ENCODE results near the gene UBR3. TPM values are rescaled to one million over a fixed set of nuclear protein-coding genes. Genes with fewer than 3 reads are reported as not detected.

UBR3 gene
- total RNA-seq, 2 donors from 2014 or later: 30.1 to 38.4 TPM

DNA sequence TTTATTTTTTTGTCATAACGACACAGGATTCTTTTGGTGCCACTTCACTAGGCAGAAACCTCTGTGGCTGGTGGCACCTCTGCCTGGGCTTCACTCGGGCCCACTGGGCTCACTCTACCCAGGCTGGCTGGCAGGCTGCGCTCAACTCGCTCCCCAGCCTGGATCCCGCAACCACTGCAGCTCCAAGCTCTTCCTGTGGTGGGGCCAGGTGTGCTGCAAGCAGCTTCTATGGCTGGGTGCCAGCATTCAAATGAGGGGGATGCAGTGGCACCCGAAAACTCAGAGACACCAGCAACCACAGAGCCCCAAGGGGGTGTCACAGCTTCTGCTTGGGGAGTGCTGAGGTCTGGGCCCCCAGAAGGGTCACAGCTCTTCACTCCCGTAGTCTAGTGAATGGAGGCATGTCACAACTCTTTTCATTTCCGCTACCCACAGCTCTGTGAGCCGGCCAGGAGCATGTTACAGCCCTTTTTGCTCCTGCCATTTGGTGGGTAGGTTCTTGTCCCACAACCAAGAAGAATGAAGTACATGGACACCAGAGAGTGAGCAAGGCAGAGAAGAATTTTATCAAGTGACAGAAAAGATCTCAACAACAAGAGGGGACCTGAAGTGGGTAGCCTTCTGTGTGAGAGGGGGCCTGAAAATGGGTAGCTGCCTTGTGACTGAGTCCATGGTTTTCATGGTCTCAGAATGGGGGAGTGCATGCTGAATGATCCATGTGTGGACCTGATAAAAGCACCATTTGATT is 170.1 kb downstream of the UBR3 start:
- H3K9me3 ChIP-seq: no peaks in the 10 kb centered on the region
- TF ChIP-seq, protein P1, sequence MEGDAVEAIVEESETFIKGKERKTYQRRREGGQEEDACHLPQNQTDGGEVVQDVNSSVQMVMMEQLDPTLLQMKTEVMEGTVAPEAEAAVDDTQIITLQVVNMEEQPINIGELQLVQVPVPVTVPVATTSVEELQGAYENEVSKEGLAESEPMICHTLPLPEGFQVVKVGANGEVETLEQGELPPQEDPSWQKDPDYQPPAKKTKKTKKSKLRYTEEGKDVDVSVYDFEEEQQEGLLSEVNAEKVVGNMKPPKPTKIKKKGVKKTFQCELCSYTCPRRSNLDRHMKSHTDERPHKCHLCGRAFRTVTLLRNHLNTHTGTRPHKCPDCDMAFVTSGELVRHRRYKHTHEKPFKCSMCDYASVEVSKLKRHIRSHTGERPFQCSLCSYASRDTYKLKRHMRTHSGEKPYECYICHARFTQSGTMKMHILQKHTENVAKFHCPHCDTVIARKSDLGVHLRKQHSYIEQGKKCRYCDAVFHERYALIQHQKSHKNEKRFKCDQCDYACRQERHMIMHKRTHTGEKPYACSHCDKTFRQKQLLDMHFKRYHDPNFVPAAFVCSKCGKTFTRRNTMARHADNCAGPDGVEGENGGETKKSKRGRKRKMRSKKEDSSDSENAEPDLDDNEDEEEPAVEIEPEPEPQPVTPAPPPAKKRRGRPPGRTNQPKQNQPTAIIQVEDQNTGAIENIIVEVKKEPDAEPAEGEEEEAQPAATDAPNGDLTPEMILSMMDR (IDR thresholded peaks at IDR 0.05): no peak
- DNase-seq: no peak
- H3K9ac ChIP-seq (ENCODE audit: low read depth in 2 of 2, low read length in 2 of 2): no peak overlapping the region
- no peak overlapping the region for H3K4me3 ChIP-seq
- no peak overlapping the region for H3K27ac ChIP-seq
- H3K36me3 ChIP-seq: no peaks in the 10 kb centered on the region
- intact Hi-C loops (cut with DNase I): no loop called here
- H3K4me1 ChIP-seq: no peaks in the 10 kb centered on the region
- no peaks in the 10 kb centered on the region for H3K27me3 ChIP-seq

- no peaks in the 10 kb centered on the region for H3K36me3 ChIP-seq
- H3K27ac ChIP-seq: no peak overlapping the region
- H3K4me3 ChIP-seq: no peak overlapping the region
- intact Hi-C loops (cut with DNase I): no loop called here
- DNase-seq: no peak
- H3K27me3 ChIP-seq: no peaks in the 10 kb centered on the region
- H3K9ac ChIP-seq (ENCODE audit: low read depth in 2 of 2, low read length in 2 of 2): no peak overlapping the region
- H3K4me1 ChIP-seq: no peaks in the 10 kb centered on the region
- no peaks in the 10 kb centered on the region for H3K9me3 ChIP-seq
- TF ChIP-seq, protein P1 (IDR thresholded peaks at IDR 0.05): no peak
Observed at GRCh38 chr2:169999054-169999453, 171.8 kb downstream of the UBR3 start.

GRCh38 chr2:170002096-170002495 is 174.8 kb downstream of the UBR3 start:
- no peaks in the 10 kb centered on the region for H3K9me3 ChIP-seq
- H3K4me1 ChIP-seq: no peaks in the 10 kb centered on the region
- H3K4me3 ChIP-seq: no peak overlapping the region
- intact Hi-C loops (cut with DNase I): no loop called here
- no peak overlapping the region for H3K27ac ChIP-seq
- no peak overlapping the region for H3K9ac ChIP-seq (ENCODE audit: low read depth in 2 of 2, low read length in 2 of 2)
- TF ChIP-seq, protein P1 (IDR thresholded peaks at IDR 0.05): no peak
- DNase-seq: no peak
- H3K36me3 ChIP-seq: no peaks in the 10 kb centered on the region
- no peaks in the 10 kb centered on the region for H3K27me3 ChIP-seq

GRCh38 chr2:170005702-170006101 is 178.4 kb downstream of the UBR3 start:
- H3K36me3 ChIP-seq: no peaks in the 10 kb centered on the region
- TF ChIP-seq, protein P1 (IDR thresholded peaks at IDR 0.05): no peak
- H3K4me3 ChIP-seq: no peak overlapping the region
- H3K9ac ChIP-seq (ENCODE audit: low read depth in 2 of 2, low read length in 2 of 2): no peak overlapping the region
- no peak overlapping the region for H3K27ac ChIP-seq
- no peaks in the 10 kb centered on the region for H3K27me3 ChIP-seq
- intact Hi-C loops (cut with DNase I): no loop called here
- H3K4me1 ChIP-seq: no peaks in the 10 kb centered on the region
- DNase-seq: no peak
- H3K9me3 ChIP-seq: no peaks in the 10 kb centered on the region

GRCh38 chr2:170006587-170007325 is 179.5 kb downstream of the UBR3 start:
- Histone ChIP-seq H3K4me1 (no peaks in the 10 kb centered on the region), H3K36me3 (no peaks in the 10 kb centered on the region), H3K9ac (ENCODE audit: low read depth in 2 of 2, low read length in 2 of 2) (no peak overlapping the region), H3K27ac (no peak overlapping the region), H3K9me3 (no peaks in the 10 kb centered on the region), H3K27me3 (no peaks in the 10 kb centered on the region), H3K4me3 (no peak overlapping the region)
- intact Hi-C loops (cut with DNase I): no loop called here
- DNase-seq: no peak
- TF ChIP-seq, protein P1 (IDR thresholded peaks at IDR 0.05): no peak

All from colonic mucosa (tissue), 4 donors.